ENCODE data around the gene NUDT14.
A peak's percentile ranks its signal among the peaks of the same experiment; 100 is the strongest.

Gene NUDT14

DNA sequence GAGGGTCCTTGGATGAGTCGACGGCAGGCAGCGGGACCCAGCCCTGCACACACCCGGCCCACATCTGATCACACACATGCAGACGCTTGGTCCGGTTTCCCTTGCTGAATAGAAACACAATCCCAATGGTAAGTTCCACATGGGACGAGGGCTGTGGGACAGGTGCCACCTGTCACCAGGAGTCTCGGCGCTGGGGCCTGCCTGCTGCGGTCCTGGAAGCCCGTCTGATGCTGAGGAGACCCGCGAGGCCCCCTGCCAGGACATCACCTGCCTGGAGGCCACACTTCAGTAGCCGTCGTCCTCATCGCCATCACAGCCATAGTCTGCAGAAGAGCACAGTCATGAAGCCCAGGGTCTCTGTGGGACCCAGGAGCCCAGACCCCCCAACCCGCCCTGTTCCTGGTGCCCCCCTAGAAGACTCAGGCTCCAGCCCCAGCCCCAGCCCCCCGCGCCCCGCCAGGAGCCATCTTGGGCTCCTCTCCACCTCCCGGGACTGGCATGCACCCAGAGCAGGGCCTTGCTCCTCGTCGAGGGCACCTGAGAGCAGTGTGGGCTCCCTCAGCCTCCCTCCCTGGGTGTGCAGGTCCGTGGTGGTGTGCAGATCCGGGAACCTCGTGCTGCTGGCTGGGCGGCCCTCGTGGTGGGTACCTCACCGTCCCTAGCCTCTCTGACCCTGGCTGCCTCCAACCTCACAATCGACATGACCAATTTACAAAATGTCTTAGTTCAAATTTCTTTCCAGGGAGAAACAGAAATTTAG, 29.3 kb upstream of the NUDT14 start:
- Histone ChIP-seq H3K27me3 (no peaks in the 10 kb centered on the region), H3K9me3 (no peaks in the 10 kb centered on the region), H3K4me3 (ENCODE audit: low read depth, low read length) (no peak overlapping the region), H3K36me3 (peaks cover 9% of the 10 kb centered on the region), H3K4me1 (peaks cover 16% of the 10 kb centered on the region)
- DNase-seq = no peak
- TF ChIP-seq, protein P1, sequence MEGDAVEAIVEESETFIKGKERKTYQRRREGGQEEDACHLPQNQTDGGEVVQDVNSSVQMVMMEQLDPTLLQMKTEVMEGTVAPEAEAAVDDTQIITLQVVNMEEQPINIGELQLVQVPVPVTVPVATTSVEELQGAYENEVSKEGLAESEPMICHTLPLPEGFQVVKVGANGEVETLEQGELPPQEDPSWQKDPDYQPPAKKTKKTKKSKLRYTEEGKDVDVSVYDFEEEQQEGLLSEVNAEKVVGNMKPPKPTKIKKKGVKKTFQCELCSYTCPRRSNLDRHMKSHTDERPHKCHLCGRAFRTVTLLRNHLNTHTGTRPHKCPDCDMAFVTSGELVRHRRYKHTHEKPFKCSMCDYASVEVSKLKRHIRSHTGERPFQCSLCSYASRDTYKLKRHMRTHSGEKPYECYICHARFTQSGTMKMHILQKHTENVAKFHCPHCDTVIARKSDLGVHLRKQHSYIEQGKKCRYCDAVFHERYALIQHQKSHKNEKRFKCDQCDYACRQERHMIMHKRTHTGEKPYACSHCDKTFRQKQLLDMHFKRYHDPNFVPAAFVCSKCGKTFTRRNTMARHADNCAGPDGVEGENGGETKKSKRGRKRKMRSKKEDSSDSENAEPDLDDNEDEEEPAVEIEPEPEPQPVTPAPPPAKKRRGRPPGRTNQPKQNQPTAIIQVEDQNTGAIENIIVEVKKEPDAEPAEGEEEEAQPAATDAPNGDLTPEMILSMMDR (IDR thresholded peaks at IDR 0.05; ENCODE audit: low read depth, low read length) = no peak

DNA sequence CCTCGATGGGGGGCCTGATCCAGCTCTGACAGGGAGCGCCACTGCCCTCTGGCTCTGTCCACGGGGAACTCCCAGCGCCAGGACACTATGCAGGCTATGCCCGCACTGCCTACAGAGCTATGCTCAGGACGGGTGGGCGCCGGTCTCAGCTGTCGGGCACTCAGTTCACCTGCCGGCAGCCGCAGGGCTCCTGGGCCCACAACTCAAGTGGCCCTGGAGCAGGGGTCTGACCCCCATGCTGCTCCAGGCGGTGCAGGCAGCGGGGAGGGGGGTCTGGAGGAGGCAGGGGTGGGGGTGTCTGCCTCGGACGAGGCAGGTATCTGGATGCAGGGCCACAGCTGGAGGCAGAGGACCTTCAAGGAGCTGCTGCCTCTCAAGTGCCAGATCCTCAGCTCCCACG, 28.5 kb upstream of the NUDT14 start:
- Histone ChIP-seq H3K36me3 (peaks cover 9% of the 10 kb centered on the region), H3K27me3 (no peaks in the 10 kb centered on the region), H3K4me1 (peaks cover 16% of the 10 kb centered on the region), H3K9me3 (no peaks in the 10 kb centered on the region), H3K4me3 (ENCODE audit: low read depth, low read length) (no peak overlapping the region)
- no peak for DNase-seq
- TF ChIP-seq, protein P1 (IDR thresholded peaks at IDR 0.05; ENCODE audit: low read depth, low read length) = no peak

DNA sequence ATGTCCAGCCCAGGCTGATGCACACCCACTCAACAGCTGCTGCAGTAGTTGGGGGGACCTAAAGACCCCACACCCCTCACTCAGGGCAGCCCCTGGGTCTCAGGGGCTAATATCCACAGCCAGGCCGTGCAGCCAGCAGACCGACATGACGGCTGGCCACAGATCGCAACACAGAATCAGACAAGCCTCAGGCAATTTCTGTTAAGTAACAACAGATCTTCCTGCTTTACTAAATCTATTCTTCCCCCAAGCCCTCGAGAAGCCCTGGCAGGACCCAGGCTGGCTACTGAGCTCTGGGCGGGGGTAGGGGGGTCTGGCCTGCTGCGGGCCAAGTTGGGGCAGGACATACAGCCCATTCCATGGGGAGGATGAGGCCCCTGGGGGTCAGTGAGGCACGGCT, 28.0 kb upstream of the NUDT14 start:
- Histone ChIP-seq H3K9me3 (no peaks in the 10 kb centered on the region), H3K4me3 (ENCODE audit: low read depth, low read length) (no peak overlapping the region), H3K4me1 (peaks cover 16% of the 10 kb centered on the region), H3K27me3 (no peaks in the 10 kb centered on the region), H3K36me3 (peaks cover 9% of the 10 kb centered on the region)
- DNase-seq = peak; percentile 50
- TF ChIP-seq, protein P1 (IDR thresholded peaks at IDR 0.05; ENCODE audit: low read depth, low read length) = no peak

DNA sequence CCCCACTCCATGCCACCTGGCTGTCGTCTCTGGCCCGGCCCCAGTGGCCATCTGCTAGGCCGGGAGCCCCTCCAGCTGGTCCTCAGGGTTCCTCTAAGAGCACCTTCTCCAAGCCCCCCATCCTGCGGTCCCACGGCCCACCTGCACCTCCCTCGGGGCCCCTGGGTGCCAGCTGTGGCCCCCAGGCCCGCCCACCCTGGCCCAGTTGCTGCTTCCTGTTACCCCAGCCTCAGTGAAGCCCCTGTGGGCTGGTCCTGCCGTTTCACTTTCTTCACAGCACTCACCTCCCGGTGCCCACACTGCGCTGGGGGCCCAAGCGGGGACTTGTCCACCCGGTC, 27.6 kb upstream of the NUDT14 start:
- TF ChIP-seq, protein P1 (IDR thresholded peaks at IDR 0.05; ENCODE audit: low read depth, low read length) = no peak
- no peak for DNase-seq
- Histone ChIP-seq H3K36me3 (peaks cover 9% of the 10 kb centered on the region), H3K4me3 (ENCODE audit: low read depth, low read length) (no peak overlapping the region), H3K9me3 (no peaks in the 10 kb centered on the region), H3K27me3 (no peaks in the 10 kb centered on the region), H3K4me1 (peaks cover 16% of the 10 kb centered on the region)

DNA sequence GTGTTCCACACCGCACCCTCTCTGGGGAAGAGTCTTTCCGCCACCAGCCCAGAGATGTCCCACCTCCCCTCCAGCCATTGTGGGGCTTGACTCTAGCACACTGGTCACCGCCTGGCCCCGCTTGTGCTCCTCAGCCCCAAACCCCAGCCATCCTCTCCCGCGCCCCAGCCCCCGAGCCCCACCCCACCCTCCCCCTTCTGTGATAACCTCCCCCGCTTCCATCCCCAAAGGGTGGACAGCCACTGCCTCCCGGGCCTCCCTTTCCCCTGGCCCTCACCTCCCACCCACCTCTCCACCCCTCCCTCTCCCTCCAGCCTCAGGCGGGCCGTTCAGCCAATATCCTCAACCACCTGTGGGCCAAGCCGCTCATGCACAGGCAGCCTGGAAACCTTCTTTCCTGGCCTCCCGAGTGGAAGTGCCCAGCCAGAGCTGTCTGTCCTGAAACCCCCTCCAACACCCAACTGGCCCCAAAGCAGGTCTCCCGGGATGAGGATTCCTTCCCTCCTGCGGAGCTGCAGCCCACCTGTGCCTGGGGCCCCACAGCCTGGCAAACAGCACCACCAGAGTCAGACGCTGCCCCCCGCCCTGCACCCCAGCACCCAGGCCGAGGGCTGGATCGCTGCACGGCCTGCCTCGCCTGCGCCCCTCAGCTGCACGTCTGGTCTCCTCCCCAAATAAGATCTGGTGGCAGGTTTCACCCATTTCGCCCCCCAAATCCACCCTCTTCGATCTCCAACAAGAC, 27.1 kb upstream of the NUDT14 start:
- Histone ChIP-seq H3K4me3 (ENCODE audit: low read depth, low read length) (no peak overlapping the region), H3K9me3 (no peaks in the 10 kb centered on the region), H3K4me1 (peaks cover 18% of the 10 kb centered on the region), H3K27me3 (no peaks in the 10 kb centered on the region), H3K36me3 (peaks cover 9% of the 10 kb centered on the region)
- TF ChIP-seq, protein P1 (IDR thresholded peaks at IDR 0.05; ENCODE audit: low read depth, low read length) = no peak
- no peak for DNase-seq

DNA sequence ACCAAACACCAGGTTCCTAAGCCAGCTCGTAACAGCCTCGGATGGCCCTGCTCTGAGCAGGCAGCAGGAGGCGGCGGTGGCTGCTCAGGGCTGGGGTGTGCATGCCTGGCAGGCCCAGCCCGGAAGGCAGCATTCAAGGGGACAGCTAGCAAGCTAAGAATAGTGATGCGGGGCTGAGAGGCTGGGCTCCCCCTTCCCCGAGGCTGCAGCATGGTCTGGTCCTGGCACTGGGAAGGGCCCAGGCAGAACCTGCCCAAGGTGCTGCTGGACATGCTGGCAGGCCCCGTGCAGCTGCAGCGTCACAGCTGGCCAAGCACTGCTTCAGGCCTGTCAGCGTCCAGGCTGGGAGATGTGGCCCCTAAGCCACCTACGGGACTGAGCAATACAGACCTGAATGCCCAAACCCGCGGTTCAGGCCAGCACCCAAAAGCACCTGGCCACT, 26.4 kb upstream of the NUDT14 start:
- Histone ChIP-seq H3K4me1 (peaks cover 19% of the 10 kb centered on the region), H3K27me3 (no peaks in the 10 kb centered on the region), H3K4me3 (ENCODE audit: low read depth, low read length) (no peak overlapping the region), H3K36me3 (peaks cover 9% of the 10 kb centered on the region), H3K9me3 (no peaks in the 10 kb centered on the region)
- TF ChIP-seq, protein P1 (IDR thresholded peaks at IDR 0.05; ENCODE audit: low read depth, low read length) = peak; percentile 5; the same call in 1 of the 2 replicates
- no peak for DNase-seq
